Stimulated activated CD8-positive, alpha-beta memory T cell treated with anti-CD3 and anti-CD28 coated beads, Interleukin-7, amount 100 ng/mL, for 24 hours (primary cell): ENCODE results near the gene EME1.
"Not testable (repeated sequence)": the region's sequence is repeated elsewhere in the genome, so short reads cannot be mapped to it uniquely, and the experiment has no call there.

ENCODE experiments used
- DNase-seq: peaks from one replicate; pipeline ENCODE4 v3.0.0-alpha.2; 2020; ENCODE audit warnings: low read depth

The EME1 gene, protein sequence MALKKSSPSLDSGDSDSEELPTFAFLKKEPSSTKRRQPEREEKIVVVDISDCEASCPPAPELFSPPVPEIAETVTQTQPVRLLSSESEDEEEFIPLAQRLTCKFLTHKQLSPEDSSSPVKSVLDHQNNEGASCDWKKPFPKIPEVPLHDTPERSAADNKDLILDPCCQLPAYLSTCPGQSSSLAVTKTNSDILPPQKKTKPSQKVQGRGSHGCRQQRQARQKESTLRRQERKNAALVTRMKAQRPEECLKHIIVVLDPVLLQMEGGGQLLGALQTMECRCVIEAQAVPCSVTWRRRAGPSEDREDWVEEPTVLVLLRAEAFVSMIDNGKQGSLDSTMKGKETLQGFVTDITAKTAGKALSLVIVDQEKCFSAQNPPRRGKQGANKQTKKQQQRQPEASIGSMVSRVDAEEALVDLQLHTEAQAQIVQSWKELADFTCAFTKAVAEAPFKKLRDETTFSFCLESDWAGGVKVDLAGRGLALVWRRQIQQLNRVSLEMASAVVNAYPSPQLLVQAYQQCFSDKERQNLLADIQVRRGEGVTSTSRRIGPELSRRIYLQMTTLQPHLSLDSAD

DNA sequence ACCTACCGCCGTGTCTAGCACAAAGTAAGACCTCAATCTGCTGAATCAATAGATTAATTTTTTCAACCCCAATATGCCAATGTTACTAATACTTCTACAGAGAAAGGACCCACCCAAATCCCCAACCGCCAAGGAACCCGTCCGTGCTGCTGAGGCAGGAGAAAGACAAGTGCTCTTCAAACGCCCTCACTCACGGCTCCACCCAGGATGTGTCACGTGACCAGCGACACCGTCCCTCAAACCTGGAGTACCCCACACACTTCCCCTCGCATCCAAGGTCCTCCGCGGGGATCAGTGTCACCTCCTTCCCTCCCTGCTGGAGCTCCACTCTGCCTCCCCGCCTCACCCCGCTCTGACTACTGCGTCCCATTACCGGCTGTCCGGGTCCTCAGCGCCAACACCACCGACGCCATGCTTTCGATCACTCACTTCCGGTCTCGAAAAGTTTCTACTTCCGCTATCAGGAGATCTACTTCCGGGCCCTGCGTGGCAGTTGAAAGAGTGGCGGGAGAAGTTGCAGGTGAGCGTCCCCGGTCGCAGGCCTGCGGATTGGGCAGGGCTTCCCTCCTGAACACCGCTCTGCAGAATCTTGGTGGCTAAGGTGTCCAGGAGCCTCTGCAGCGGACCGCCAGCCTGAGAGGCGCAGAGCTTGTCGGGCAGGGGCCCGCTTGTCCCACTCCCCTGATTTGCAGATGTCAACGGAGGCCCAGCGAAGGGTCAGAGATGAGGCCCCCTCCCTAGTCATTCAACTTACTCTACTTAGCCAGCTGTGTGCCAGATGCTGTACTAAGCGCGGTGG, at the start of gene EME1, which contains the start of gene MRPL27:
Gene EME1, plus strand, starts transcription at position 472 of the 799 bp plus-strand sequence. CDS start 1,980 bp downstream, outside the sequence.
Gene MRPL27, minus strand, starts transcription at position 427 of the 799 bp plus-strand sequence. Its CDS starts 14 bp downstream, at position 413.
- peak; percentile 76 for DNase-seq

DNA sequence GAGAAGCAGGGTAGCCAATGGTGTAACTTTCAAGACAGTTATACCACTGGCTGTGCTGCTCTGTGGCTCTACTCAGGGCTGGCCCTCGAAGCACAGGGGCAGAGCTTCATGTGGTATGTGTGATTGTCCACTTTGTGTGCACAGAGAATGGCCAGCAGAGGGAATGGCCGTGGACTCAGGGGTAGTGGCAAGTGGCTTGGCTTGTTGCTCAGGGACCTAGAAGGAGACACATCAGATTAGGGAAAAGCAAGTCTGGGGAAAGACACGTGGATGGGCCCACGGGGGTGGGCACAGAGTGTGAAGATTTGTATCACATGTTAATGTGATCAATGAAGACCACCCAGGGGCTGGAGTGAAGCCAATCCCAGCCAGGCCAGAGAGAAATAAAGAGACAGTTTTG, 47.1 kb upstream of the EME1 start:
- DNase-seq, result no peak

DNA sequence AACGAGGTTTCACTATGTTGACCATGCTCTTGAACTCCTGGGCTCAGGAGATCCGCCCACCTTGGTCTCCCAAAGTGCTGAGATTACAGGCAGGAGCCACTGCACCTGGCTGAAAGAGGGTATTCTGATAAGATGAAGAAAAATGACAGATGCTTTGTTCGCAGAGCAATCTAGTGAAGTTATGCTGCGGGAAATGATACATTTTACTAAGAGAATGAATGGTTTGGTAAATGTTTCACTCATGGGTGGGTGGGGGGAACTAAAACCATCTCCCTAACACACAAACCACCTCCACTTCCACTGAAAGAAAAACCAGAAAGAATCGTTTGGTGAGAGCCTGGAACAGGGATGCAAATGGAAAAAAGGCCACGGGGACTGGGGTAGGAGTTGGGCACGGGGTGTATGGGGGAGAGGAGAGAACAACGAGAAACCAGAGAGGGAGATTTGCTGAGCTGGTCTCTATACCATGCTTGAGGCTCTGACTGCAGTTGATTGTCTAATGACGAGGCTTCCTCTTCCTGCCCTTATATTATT, 46.1 kb upstream of the EME1 start:
- DNase-seq, result no peak

DNA sequence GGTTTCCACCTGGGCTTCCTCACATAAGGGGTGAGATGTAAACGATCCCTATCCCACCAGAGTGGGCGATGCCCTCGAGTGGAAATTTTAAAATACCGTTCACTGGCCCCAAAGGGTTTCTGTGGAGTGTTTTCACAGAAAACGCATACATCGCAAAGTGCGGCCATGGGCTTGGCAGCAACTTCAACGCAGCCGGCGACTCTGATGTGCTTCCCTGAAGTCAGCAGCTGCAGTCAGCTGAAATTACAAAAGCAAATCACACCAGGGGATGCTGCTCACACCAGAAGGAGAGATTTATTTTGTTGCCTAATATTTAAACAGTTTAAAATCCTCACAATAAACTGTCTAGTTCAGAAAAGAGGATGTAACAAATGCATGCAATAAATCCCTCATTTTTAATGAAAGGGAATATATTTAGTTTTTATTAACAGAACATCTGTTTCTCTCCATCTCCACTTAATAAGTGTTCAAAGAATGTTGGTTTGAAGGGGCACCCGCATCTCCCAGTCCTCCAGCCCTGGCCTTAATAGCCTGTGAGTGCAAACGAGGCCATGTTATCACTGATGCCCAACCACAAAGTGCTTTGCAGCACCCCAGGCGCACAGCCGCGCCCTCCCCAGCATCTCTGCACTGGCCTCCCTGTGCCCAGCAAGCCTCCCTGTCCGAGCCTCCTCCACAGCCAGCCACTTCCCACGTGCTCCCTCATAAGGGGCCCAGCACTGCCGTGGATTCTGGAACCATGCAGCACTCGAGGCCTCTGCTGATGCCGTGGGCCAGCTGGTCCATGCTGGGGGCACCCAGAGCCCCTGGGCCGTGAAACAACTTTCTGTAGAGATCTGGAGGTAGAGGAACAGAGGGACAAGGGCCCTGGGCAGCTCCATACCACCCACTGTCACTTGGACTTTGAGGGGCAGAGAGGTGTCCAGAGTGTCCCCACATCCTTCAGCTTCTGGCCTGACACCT, 44.4 kb upstream of the EME1 start:
- no peak for DNase-seq

DNA sequence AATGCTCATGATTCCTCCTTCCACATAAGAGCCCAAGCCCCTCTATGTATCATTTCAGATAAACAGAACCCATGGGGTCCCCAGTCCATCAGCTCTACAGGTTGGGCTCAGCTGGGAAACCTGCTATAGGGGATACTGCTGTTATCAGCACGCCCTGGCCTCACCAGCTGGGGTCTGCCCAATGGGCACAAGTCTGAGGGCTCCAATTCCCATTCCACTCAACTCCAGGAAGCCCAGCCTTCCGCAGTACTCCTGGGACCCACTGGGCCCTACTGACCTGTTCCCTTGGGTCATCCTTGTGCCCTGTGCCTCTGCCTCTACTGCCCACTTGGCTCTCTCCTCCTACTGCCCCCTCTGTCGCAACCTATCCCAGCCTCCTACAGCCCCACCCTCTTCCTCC, 43.3 kb upstream of the EME1 start:
- no peak for DNase-seq

DNA sequence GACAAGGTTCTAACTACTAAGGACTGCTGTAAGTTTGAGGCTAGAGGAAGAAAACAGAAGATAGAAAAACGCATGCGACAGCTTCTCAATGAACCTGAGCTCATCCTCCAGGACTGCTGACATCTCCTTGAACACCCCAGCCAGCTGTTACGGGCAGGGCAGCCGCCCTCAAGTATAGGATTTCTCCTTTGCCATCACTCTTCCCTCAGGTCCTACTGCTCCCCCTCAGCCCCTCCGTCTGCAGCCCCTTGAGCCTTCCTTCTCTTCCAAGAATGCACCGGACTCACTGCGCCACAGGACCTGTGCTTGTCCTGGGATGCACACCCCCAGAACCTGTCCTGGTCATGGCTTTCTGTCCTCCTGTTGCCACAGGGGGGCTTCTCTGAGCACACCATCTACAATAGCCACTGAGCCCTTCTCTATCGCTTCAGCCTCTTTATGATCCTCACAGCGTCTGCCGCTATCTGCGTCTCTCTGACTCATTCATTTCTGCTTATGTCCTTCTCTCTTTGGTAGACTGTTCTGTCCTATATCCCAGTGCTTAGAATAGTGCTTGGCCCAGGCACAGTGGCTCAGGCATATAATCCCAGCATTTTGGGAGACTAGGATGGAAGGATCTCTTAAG, 42.8 kb upstream of the EME1 start:
- no peak for DNase-seq

DNA sequence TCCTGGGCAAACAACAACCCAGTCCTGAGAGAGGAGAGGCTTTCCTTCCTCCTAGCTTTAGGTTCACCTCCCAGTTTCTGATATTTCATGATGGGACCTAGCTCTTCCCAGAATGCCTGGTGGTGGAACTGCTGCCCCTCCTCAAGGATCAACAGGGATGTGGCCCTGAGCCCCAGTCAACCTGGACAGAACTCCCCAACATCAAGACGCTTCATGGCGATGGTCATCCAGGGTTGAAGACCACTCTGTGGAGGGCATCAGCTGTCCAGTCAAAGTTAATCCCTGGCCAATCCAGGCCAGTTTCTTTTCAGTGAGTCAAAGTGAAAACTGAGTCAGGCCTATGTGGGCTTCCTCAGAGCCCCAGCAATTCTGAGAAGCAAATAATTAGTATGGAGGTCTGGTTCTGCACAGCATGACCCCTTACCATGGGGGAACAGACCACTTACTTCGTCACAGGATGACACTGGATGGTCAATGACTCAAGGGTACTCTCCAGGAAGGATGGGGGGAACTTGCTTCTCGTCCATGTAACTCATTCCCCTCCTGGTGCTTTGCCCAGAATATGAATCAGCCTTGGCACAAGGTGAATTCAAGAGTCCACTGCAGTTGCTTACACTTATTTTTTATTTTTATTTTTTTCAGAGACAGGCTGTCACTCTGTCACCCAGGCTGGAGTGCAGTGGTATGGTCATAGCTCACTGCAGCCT, 41.8 kb upstream of the EME1 start:
- no peak for DNase-seq

DNA sequence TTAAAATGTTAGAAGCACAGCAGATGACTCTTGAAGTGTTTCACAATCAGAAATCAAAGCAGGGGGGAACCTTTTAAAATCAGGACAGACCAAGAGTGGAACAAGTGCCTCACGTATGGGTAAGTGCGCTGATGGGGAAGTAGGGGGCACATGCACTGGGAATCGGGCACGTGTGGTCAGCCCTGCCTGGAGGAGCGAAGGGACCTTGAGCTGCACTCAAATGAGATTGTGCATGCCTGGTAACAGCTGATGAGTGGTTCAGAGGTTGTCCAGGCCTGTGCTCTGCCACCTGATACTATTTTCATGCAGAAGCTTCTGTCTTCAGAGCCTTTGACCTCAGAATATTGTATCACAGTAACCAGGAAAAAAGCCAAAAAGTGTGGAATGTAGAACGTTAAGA, 40.8 kb upstream of the EME1 start:
- DNase-seq, result no peak

DNA sequence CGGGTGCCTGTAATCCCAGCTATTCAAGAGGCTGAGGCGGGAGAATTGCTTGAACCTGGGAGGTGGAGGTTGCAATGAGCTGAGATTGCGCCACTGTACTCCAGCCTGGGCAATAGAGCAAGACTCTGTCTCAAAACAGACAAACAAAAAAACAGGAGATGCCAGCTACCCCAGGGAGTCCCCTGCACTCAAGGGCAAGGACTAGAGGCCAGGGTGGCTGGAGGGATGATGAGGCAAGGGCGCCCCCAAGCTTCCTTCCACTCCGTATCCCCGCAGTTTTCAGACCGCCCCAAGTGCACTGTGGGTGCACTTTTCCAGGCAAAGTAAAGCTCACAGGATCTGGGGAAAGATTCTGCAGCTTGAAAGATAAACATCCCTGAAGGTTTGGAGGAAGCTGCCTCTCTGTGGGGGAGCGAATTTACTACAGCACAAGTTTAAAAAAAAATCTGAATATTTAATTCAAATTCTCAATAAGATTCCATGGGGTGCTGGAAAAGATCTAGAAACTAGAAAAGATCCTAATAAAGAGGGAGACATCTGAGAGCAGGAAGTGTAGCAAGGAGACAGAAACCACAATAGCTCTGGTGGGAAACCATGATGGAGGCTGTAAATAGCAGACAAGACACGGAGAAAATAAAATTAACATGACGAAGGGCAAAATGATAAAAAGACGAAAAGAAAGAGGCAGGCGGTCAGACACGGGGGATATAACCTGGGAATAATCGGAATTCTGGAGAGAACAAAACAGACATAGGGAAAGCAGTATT, 39.6 kb upstream of the EME1 start:
- not testable (repeated sequence) for DNase-seq

DNA sequence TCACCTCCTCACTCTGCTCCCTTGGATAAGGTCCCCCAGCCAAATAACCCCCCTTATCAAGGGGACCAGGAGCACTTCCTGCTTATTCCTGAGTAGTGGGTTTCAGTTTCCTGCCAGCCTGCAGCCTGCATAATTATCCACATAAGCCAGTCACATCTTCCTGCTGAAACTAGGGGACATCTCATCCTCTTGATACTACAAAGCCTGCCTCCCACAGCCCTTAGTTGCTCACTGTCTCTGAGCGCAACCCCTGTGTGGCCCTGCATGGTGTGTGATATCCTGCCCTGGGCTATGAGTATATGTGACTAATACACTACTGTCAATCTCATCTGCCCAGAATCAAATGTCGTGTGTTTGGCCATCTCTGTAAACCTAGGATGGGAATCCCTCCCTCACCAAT, 35.1 kb upstream of the EME1 start:
- no peak for DNase-seq

DNA sequence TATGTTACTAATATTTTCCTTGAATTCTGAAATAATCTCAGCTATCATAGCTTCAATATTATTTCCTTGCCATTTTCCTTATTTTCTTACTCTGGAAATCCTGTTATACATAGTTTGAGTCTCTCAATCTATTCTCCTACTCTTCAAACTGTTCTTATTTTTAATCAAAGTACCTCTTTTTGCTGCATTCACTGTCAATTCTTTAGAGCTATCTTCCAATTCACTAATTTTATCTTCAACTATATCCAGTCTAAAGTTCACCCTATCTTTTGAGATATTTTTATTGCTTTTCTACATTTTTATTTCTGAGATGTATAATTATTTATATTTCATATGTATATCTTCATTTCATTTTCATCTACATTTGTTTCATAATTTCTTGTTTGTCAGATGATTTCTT, 34.4 kb upstream of the EME1 start:
- no peak for DNase-seq

DNA sequence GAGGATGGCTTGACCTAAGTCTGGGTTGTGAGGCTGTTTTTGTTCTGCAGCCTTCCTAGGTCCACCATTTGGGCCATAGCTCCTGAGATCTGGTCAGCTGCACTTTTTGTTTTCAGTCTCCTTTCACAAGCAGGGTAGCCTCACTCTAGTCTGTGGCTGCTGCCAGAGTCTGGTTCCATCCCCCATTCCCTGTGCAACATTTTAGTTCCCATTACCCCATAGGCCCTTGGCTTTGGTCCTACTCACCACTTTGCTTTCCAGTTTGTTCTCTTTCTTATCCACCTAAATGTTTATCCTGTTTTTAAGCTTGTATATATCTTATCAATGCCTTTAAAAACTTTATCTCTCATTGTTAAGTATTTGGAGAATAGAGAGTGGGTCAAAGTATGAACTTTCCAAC, 33.6 kb upstream of the EME1 start:
- DNase-seq, result no peak

DNA sequence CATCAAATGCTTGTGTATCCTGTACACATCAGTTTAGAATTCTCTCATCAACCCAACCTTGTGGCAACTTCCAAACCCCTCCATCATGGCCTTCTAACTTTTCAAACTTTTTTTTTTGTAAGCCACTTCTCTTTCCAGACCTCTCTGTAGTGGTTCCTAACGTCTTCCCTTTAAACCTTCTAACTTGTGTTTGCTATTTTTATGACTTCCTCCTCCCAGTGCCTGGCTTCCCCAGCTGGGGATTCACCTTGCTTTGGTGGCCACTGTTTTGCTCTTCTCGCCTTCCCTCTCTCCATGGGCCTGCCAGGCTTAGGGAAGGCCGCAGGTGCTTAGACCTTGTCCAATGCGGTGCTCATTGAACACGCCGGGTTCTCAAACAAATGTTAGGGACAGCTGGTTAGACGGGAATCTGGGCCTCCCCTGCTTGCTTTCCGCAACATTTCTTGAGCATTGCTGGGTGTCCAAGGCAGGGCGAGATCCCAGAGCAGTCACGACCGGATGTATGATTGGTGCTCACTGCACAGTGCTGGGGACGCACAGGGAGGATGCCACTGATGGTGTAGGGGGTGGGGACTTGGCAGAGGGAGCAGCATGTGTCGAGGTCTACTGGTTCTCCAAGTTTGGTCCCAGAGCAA, 28.2 kb upstream of the EME1 start:
- no peak for DNase-seq

DNA sequence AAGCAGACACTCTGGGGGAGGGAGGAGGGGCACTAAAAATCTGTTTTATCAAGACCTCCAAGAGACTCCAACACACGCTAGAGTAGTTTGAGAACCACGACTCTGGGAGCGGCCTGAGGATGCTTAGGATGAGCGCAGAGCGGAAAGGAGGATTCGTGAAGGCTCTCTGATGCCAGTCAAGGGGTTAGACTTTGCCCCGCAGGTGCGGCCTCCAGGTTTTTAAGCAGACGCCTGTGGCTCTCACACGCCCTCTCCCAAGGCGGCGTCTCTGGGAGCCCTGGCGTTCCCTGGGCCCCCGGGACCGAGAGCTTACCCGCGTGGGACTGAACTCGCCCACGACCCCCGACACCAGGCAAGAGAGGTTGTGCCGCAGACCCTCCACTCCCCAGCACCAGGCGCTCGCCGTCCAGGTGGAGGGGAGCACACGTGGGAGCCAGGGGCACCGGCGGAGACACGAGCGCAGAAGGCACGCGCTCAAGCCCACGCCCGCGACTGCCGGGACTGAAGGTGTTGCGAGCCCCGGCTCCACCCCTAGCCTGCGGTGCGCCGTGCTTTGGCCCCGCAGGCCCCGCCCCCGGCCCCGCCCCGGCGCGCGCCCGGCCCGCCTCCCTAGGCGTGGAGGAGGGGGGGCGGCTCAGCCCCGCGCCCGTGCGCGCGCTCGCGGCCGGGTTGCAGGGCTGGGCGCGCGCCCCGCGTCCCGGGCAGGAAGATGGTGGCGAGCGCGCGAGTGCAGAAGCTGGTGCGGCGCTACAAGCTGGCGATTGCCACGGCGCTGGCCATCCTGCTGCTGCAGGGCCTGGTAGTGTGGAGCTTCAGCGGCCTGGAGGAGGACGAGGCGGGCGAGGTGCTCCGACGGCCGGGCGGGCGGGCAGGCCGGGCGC, 27.4 kb upstream of the EME1 start, which contains the start of gene XYLT2:
Gene XYLT2, plus strand, starts transcription at position 695 of the 881 bp plus-strand sequence. Its CDS starts 15 bp downstream, at position 710.
- DNase-seq, result peak; percentile 78

DNA sequence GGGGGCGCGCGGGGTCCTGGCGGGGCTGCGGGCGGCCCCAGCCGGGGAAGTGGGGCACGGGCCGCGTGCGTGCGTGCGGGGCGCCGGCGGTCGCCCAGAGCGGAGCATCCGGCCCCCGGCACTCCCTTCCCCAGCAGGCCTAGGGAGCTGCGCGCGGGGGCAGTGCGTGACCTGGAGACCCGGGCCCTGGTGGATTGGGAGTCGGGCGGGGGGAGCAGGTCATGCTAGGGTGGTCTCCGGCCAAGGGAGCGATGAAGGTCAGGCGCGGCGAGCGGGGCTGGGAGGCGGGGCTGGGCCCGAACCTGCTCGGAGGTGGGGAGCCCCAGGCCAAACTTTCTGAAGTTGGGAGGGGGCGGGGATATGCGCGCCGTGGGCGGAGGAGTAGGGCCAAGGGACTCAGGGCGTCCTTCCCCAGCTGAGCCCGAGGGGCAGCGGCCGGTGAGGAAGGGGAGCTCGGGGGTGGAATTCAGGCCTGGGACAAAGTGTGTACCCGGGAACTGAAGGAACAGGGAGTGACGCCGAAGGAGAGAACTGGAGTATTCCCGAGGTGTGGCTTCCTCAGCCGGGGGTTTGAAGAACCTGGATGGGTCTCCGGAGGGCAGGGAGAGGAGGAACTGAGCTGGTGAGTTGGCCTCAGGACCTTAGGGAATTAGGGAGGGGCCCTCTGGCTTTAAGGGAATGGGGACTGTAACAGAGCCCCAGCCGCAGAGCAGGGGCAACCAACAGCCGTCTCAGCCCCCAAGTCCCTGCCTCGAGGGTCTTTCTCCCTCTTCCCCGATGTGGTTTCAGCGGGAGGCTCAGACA, 26.5 kb upstream of the EME1 start:
- DNase-seq, result peak; percentile 25

DNA sequence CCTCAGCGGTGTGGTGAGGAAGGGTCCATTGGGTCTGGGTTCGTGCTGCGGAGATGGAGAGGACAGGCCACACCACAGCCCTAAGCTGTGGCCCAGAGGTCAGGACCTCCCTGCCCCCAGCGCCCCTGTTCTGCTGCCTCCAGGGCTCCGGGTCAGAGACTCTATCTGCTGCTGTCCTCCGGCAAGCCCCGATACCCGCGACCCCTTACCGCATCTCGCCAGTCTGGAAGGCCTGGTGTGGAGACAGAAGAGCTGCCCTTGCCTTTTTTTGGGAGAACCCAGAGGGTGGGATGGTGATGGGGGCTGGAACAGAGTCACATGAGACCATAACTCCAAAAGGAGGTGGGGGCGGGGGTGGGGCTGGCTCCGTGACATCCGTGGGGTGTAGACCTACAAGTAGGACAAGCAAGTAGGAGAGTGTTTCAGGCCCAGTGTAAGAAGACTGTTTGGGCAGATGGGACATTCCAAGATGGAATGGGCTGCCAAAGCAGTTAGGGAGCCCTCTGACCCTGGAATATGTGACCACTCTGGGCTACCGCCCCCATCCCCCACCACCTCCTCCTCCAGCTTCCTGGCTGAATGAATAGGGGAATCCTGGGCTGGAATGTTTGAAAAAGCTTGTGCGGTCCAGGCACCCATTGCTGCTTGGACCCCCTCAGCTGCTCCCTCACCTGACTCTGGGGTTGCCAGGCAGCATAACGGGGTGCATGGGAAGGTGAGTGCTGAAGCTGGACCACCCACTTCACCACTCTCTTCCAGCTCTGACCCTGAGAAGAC, 25.7 kb upstream of the EME1 start:
- no peak for DNase-seq
